OCI-LY3 (cell line): ENCODE results near the gene RASSF7.

Experiments used
- H2AFZ ChIP-seq: fragments of 200-600, 300-600 bp; shearing (Covaris generic); 2 replicates; pipeline ENCODE4 v1.6.0; 2014; ENCODE audit warnings: antibody characterized with exemption, low read depth, low read length
- H3K27ac ChIP-seq: fragments of 200-600, 300-600 bp; sonication (generic); 2 replicates; pipeline ENCODE4 v1.5.1; 2014; ENCODE audit warnings: mild to moderate bottlenecking, low read length, moderate library complexity, mixed read lengths
- H3K27me3 ChIP-seq: fragments of 200-600, 300-600 bp; sonication (generic); 2 replicates; pipeline ENCODE4 v1.6.1; 2014; ENCODE audit warnings: low read depth, low read length, mixed read lengths
- H3K36me3 ChIP-seq: fragments of 200-600, 300-600 bp; sonication (generic); replicated peaks from 2 replicates; pipeline ENCODE3; 2014; ENCODE audit warnings: low read depth, low read length, mixed read lengths
- H3K4me1 ChIP-seq: fragments of 300-600, 200-600 bp; sonication (generic); 2 replicates; pipeline ENCODE4 v1.6.1; 2014; ENCODE audit warnings: low read length, mixed read lengths
- H3K4me2 ChIP-seq: fragments of 200-600, 300-600 bp; sonication (generic); 2 replicates; pipeline ENCODE4 v1.6.1; 2014; ENCODE audit warnings: low read length, mixed read lengths
- H3K4me3 ChIP-seq: fragments of 300-600, 200-600 bp; sonication (generic); 2 replicates; pipeline ENCODE4 v1.5.1; 2014; ENCODE audit warnings: antibody characterized with exemption, mild to moderate bottlenecking, low read length, moderate library complexity
- H3K79me2 ChIP-seq: fragments of 300-600, 200-600 bp; shearing (Covaris generic); 2 replicates; pipeline ENCODE4 v1.6.1; 2014; ENCODE audit warnings: mild to moderate bottlenecking, low read length, mixed read lengths
- H3K9ac ChIP-seq: fragments of 300-600, 200-600 bp; shearing (Covaris generic); 2 replicates; pipeline ENCODE4 v1.6.0; 2014; ENCODE audit warnings: mild to moderate bottlenecking, low read length, moderate library complexity
- H3K9me3 ChIP-seq: fragments of 200-600, 300-600 bp; shearing (Covaris generic); 2 replicates; pipeline ENCODE4 v1.6.1; 2014; ENCODE audit warnings: low read length, mixed read lengths; ENCODE audit not compliant: insufficient read depth
- H4K20me1 ChIP-seq: fragments of 200-600, 300-600 bp; sonication (generic); 2 replicates; pipeline ENCODE4 v1.6.1; 2016; ENCODE audit warnings: low read length, mixed read lengths; ENCODE audit not compliant: insufficient read depth
- CTCF ChIP-seq: fragments of 200-600, 300-600 bp; sonication (generic); IDR thresholded peaks from 2 replicates; pipeline ENCODE4 v1.5.1; 2014; ENCODE audit warnings: antibody characterized with exemption, low read length, low read depth
- EZH2phosphoT487 ChIP-seq: fragments of 200-600 bp; shearing (Covaris generic); IDR thresholded peaks from 2 replicates; pipeline ENCODE4 v1.6.1; 2018; ENCODE audit warnings: antibody characterized with exemption, mixed run types, low read depth

Gene RASSF7

GRCh38 chr11:601573-602245, 40.9 kb downstream of the RASSF7 start:
- Histone ChIP-seq H3K9ac (no peak overlapping the region), H3K27me3 (no peaks in the 10 kb centered on the region), H3K36me3 (peaks cover 41% of the 10 kb centered on the region), H3K4me3 (no peak overlapping the region), H3K4me2 (no peak overlapping the region), H3K4me1 (no peaks in the 10 kb centered on the region), H4K20me1 (no peaks in the 10 kb centered on the region), H3K27ac (no peak overlapping the region), H2AFZ (no peak overlapping the region), H3K79me2 (no peaks in the 10 kb centered on the region; the same call in 1 of the 2 replicates), H3K9me3 (no peaks in the 10 kb centered on the region)
- TF ChIP-seq CTCF = no peak
- TF ChIP-seq EZH2phosphoT487 = no peak

DNA sequence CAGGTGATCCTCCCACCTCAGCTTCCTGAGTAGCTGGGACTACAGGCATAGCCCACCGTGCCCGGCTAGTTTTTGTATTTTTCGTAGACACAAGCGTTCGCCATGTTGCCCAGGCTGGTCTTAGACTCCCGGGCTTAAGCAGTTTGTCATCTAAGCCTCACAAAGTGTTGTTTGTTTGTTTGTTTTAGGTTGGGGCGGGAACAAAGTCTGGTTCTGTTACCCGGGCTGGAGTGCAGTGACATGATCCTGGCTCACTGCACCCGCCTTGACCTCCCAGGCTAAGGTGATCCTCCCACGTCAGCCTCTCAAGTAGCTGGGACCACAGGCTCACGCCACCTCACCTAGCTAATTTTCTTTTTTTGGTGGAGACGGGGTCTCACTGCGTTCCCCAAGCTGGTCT, 42.4 kb downstream of the RASSF7 start:
- H3K4me2 ChIP-seq = no peak overlapping the region

DNA sequence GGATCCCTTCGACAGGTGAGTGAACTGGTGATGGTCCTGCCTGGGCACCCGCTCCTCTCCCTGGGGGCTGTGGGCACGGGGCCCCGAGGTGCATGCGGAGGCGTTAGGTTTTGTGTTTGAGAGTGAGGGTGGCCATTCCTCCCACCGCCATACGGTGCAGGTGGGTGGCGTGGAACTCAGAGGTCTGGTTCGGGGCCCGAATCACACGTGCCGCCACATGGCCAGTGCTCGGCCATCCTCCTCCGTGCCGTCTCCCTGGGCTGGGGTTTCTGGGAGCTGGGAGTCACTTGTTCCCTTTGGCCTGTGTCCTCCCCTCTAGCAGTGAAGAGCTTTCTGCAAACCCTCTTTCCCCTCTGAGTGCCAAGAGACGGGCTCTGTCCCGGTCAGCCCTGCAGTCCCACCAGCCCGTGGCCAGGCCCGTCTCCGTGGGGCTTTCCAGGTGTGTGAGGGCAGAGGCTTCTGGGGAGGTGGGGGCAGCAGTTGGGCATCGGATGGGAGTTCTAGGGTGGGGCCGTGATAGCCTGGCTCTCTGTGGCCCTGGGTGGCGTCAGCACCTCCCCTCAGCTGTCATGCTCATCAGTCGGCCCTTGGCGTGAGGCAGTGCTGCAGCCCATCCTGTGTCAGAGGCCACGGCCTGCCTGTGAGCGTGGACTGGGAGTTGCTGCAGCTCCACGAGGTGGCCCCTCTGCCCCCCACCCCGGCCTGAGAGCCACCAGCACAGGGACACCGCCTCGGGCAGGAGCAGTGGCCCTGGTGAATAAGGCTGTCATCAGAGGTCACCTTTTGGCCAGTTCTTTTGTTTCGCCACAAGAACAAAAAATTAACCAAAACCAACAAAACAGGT, 44.7 kb downstream of the RASSF7 start:
- TF ChIP-seq CTCF (no peak), EZH2phosphoT487 (no peak)
- Histone ChIP-seq H3K36me3 (peaks cover 52% of the 10 kb centered on the region), H4K20me1 (no peaks in the 10 kb centered on the region), H3K79me2 (no peaks in the 10 kb centered on the region), H3K9ac (no peak overlapping the region), H3K27me3 (no peaks in the 10 kb centered on the region), H3K27ac (no peak overlapping the region), H2AFZ (no peak overlapping the region), H3K4me2 (no peak overlapping the region), H3K9me3 (no peaks in the 10 kb centered on the region), H3K4me1 (no peaks in the 10 kb centered on the region), H3K4me3 (no peak overlapping the region)

More for the DNA sequence above, 42.4 kb downstream of the RASSF7 start:
- H3K9ac ChIP-seq = no peak overlapping the region
- peaks cover 45% of the 10 kb centered on the region for H3K36me3 ChIP-seq
- no peaks in the 10 kb centered on the region for H4K20me1 ChIP-seq
- TF ChIP-seq EZH2phosphoT487 (no peak), CTCF (no peak)
- no peaks in the 10 kb centered on the region for H3K79me2 ChIP-seq
- H3K27ac ChIP-seq = no peak overlapping the region
- no peak overlapping the region for H2AFZ ChIP-seq
- H3K27me3 ChIP-seq = no peaks in the 10 kb centered on the region
- no peaks in the 10 kb centered on the region for H3K4me1 ChIP-seq
- H3K9me3 ChIP-seq = no peaks in the 10 kb centered on the region
- no peak overlapping the region for H3K4me3 ChIP-seq

- H3K4me2 ChIP-seq = no peak overlapping the region
- no peaks in the 10 kb centered on the region for H3K79me2 ChIP-seq
- no peaks in the 10 kb centered on the region for H4K20me1 ChIP-seq
- no peaks in the 10 kb centered on the region for H3K4me1 ChIP-seq
- H3K9ac ChIP-seq = no peak overlapping the region
- no peak overlapping the region for H3K27ac ChIP-seq
- H3K9me3 ChIP-seq = no peaks in the 10 kb centered on the region
- no peaks in the 10 kb centered on the region for H3K27me3 ChIP-seq
- H3K36me3 ChIP-seq = peaks cover 60% of the 10 kb centered on the region
- H2AFZ ChIP-seq = no peak overlapping the region
- no peak for TF ChIP-seq EZH2phosphoT487
- TF ChIP-seq CTCF = no peak
- H3K4me3 ChIP-seq = no peak overlapping the region
Observed at GRCh38 chr11:606245-606644, 45.5 kb downstream of the RASSF7 start.
